ENCODE measurements around the gene HAGH.
A peak's percentile ranks its signal among the peaks of the same experiment; 100 is the strongest.

Gene HAGH

GRCh38 chr16:1771864-1772361 is 54.7 kb downstream of the HAGH start:
- Histone ChIP-seq H3F3A (ENCODE audit: control insufficient read depth, insufficient read depth) (peaks cover 18% of the 10 kb centered on the region), H3K9me3 (ENCODE audit: control insufficient read depth, insufficient read depth, low read length) (no peaks in the 10 kb centered on the region), H3K4me2 (ENCODE audit: low read length) (peak overlapping the region; percentile 96), H3K9me2 (replicated peaks; ENCODE audit: control insufficient read depth, low read length) (no peaks in the 10 kb centered on the region), H3K4me1 (ENCODE audit: control insufficient read depth, low read length) (peaks cover 23% of the 10 kb centered on the region), H3K4me3 (ENCODE audit: low read length) (peak overlapping the region; percentile 99), H3K79me2 (ENCODE audit: control insufficient read depth, low read length) (peaks cover 53% of the 10 kb centered on the region), H4K20me1 (ENCODE audit: control insufficient read depth, insufficient read depth, low read depth, low read length) (no peaks in the 10 kb centered on the region), H3K27me3 (ENCODE audit: control insufficient read depth, low read length) (no peaks in the 10 kb centered on the region), H3K36me3 (ENCODE audit: control insufficient read depth, low read length) (peaks cover 77% of the 10 kb centered on the region), H3K27ac (ENCODE audit: low read depth, low read length) (peak overlapping the region; percentile 83)
- TF ChIP-seq EZH2phosphoT487 (IDR thresholded peaks at IDR 0.05; ENCODE audit: borderline replicate concordance, low read length) (no peak), CTCF (IDR thresholded peaks at IDR 0.05; ENCODE audit: low read depth, low read length, poor library complexity, severe bottlenecking) (no peak)

DNA sequence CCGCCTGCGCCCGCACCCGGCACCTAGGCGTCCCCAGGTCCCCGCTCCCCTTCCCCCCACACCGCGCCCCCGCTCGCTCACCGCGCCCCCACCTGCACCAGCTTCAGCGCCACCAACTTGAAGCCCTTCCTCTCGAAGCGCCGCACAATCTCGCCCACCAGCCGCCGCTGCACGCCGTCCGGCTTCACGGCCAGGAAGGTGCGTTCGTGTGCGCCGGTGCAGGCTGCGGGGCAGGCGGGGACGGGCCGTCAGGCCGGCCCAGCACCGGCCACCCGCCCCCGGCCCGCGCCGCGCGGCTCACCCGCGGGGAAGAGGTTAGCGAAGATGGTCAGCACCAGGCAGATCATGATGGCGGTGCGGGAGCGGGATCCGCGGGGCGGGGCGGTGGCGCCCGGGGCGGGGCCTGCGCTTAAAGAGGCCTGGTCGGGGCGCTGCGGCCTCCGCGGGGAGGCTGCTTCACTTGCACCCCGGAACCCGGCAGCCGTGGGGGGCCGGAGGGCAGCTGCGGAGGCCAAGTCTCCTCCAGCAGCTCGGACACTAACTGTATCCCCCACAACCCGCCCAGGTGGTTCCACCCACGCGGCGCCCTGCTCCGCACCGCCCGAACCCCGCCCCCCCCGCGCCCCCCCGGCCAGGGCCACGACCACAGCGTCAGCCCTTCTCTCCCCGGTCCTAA is 55.3 kb downstream of the HAGH start, which contains the start of gene NME3:
Gene NME3 (minus strand): TSS at position 356 of the 676 bp plus-strand sequence. CDS start 9 bp downstream, at position 347.
- H3K9me2 ChIP-seq (replicated peaks; ENCODE audit: control insufficient read depth, low read length): no peaks in the 10 kb centered on the region

GRCh38 chr16:1770328-1771187 is 56.1 kb downstream of the HAGH start:
- Histone ChIP-seq H3K79me2 (ENCODE audit: control insufficient read depth, low read length) (peaks cover 52% of the 10 kb centered on the region), H3F3A (ENCODE audit: control insufficient read depth, insufficient read depth) (peaks cover 18% of the 10 kb centered on the region), H4K20me1 (ENCODE audit: control insufficient read depth, insufficient read depth, low read depth, low read length) (no peaks in the 10 kb centered on the region), H3K27me3 (ENCODE audit: control insufficient read depth, low read length) (no peaks in the 10 kb centered on the region), H3K9me3 (ENCODE audit: control insufficient read depth, insufficient read depth, low read length) (no peaks in the 10 kb centered on the region), H3K4me3 (ENCODE audit: low read length) (peak overlapping the region; percentile 99), H3K9me2 (replicated peaks; ENCODE audit: control insufficient read depth, low read length) (no peaks in the 10 kb centered on the region), H3K36me3 (ENCODE audit: control insufficient read depth, low read length) (peaks cover 79% of the 10 kb centered on the region), H3K4me1 (ENCODE audit: control insufficient read depth, low read length) (peaks cover 23% of the 10 kb centered on the region), H3K4me2 (ENCODE audit: low read length) (peak overlapping the region; percentile 96), H3K27ac (ENCODE audit: low read depth, low read length) (peak overlapping the region; percentile 83)
- TF ChIP-seq CTCF (IDR thresholded peaks at IDR 0.05; ENCODE audit: low read depth, low read length, poor library complexity, severe bottlenecking): no peak
- no peak for TF ChIP-seq EZH2phosphoT487 (IDR thresholded peaks at IDR 0.05; ENCODE audit: borderline replicate concordance, low read length)

More for the DNA sequence above, 55.3 kb downstream of the HAGH start, which contains the start of gene NME3:
- Histone ChIP-seq H3K4me2 (ENCODE audit: low read length) (peak within 1 kb of the TSS; percentile 96), H3K4me3 (ENCODE audit: low read length) (peak within 1 kb of the TSS; percentile 99), H3K27ac (ENCODE audit: low read depth, low read length) (peak within 1 kb of the TSS; percentile 83), H3K36me3 (ENCODE audit: control insufficient read depth, low read length) (peaks cover 77% of the 10 kb centered on the region), H3K79me2 (ENCODE audit: control insufficient read depth, low read length) (peaks cover 53% of the 10 kb centered on the region), H3K4me1 (ENCODE audit: control insufficient read depth, low read length) (peaks cover 23% of the 10 kb centered on the region), H4K20me1 (ENCODE audit: control insufficient read depth, insufficient read depth, low read depth, low read length) (no peaks in the 10 kb centered on the region), H3K27me3 (ENCODE audit: control insufficient read depth, low read length) (no peaks in the 10 kb centered on the region), H3K9me3 (ENCODE audit: control insufficient read depth, insufficient read depth, low read length) (no peaks in the 10 kb centered on the region), H3F3A (ENCODE audit: control insufficient read depth, insufficient read depth) (peaks cover 18% of the 10 kb centered on the region)
- TF ChIP-seq CTCF (IDR thresholded peaks at IDR 0.05; ENCODE audit: low read depth, low read length, poor library complexity, severe bottlenecking) (no peak), EZH2phosphoT487 (IDR thresholded peaks at IDR 0.05; ENCODE audit: borderline replicate concordance, low read length) (no peak)

Measured in DOHH2 (cell line).